Measurements from ENCODE around the gene MAEA. TPM values are rescaled to one million over a fixed set of nuclear protein-coding genes. Genes with fewer than 3 reads are reported as not detected.

MAEA gene
- total RNA-seq, 1 donor from 2014 or later: 38.2 TPM

- H3K9me3 Mint-ChIP-seq: peaks cover 2% of the 10 kb centered on the region
- TF ChIP-seq EZH2phosphoT487 (IDR thresholded peaks at IDR 0.05): no peak
- no peak for TF ChIP-seq EZH2 (IDR thresholded peaks at IDR 0.05)
- TF ChIP-seq CTCF (IDR thresholded peaks at IDR 0.05): no peak
These were observed 11.7 kb upstream of the MAEA start for GRCh38 chr4:1277667-1278665.

GRCh38 chr4:1279253-1279652 lies 10.4 kb upstream of the MAEA start:
- no peak for DNase-seq (ENCODE audit: low spot score)
- no peak for TF ChIP-seq CTCF (IDR thresholded peaks at IDR 0.05)
- no peak for TF ChIP-seq EZH2 (IDR thresholded peaks at IDR 0.05)
- no peak for TF ChIP-seq EZH2phosphoT487 (IDR thresholded peaks at IDR 0.05)
- Histone ChIP-seq H3K27ac (no peak overlapping the region), H3K4me3 (no peak overlapping the region), H3K79me2 (ENCODE audit: low read depth) (no peaks in the 10 kb centered on the region), H3K4me2 (no peak overlapping the region), H3K9me3 (ENCODE audit: low read depth) (no peaks in the 10 kb centered on the region), H3K9ac (no peak overlapping the region), H3K4me1 (no peaks in the 10 kb centered on the region), H2AFZ (replicated peaks) (no peak overlapping the region), H3F3A (ENCODE audit: low read depth) (no peaks in the 10 kb centered on the region), H4K20me1 (ENCODE audit: low read depth) (no peaks in the 10 kb centered on the region), H3K36me3 (no peaks in the 10 kb centered on the region), H3K27me3 (peaks cover 6% of the 10 kb centered on the region)
- H3K27me3 Mint-ChIP-seq (ENCODE audit: insufficient read depth, low read depth): peaks cover 9% of the 10 kb centered on the region
- no peak overlapping the region for H3K27ac Mint-ChIP-seq
- peaks cover 2% of the 10 kb centered on the region for H3K9me3 Mint-ChIP-seq
- no peak overlapping the region for H3K4me3 Mint-ChIP-seq
- H3K4me1 Mint-ChIP-seq: no peaks in the 10 kb centered on the region
- H3K36me3 Mint-ChIP-seq: peaks cover 2% of the 10 kb centered on the region

More at GRCh38 chr4:1277667-1278665, 11.7 kb upstream of the MAEA start:
- no peaks in the 10 kb centered on the region for H3K4me1 ChIP-seq
- no peaks in the 10 kb centered on the region for H4K20me1 ChIP-seq (ENCODE audit: low read depth)
- no peak overlapping the region for H2AFZ ChIP-seq (replicated peaks)
- peaks cover 6% of the 10 kb centered on the region for H3K27me3 ChIP-seq
- no peak overlapping the region for H3K4me2 ChIP-seq
- no peak overlapping the region for H3K9ac ChIP-seq
- H3K36me3 Mint-ChIP-seq: peaks cover 2% of the 10 kb centered on the region
- no peak overlapping the region for H3K4me3 ChIP-seq
- no peak overlapping the region for H3K27ac ChIP-seq
- no peak for DNase-seq (ENCODE audit: low spot score)
- H3K4me1 Mint-ChIP-seq: no peaks in the 10 kb centered on the region
- peaks cover 7% of the 10 kb centered on the region for H3K27me3 Mint-ChIP-seq (ENCODE audit: insufficient read depth, low read depth)
- H3F3A ChIP-seq (ENCODE audit: low read depth): no peaks in the 10 kb centered on the region
- H3K4me3 Mint-ChIP-seq: no peak overlapping the region
- H3K79me2 ChIP-seq (ENCODE audit: low read depth): no peaks in the 10 kb centered on the region
- H3K9me3 ChIP-seq (ENCODE audit: low read depth): no peaks in the 10 kb centered on the region
- H3K36me3 ChIP-seq: no peaks in the 10 kb centered on the region
- no peak overlapping the region for H3K27ac Mint-ChIP-seq

- no peak for DNase-seq (ENCODE audit: low spot score)
- Mint-ChIP-seq H3K4me1 (peaks cover 5% of the 10 kb centered on the region), H3K36me3 (no peaks in the 10 kb centered on the region), H3K27me3 (ENCODE audit: insufficient read depth, low read depth) (peaks cover 9% of the 10 kb centered on the region), H3K27ac (no peak overlapping the region), H3K4me3 (no peak overlapping the region), H3K9me3 (peaks cover 2% of the 10 kb centered on the region)
- Histone ChIP-seq H4K20me1 (ENCODE audit: low read depth) (no peaks in the 10 kb centered on the region), H3K4me2 (no peak overlapping the region), H3K36me3 (no peaks in the 10 kb centered on the region), H3K4me1 (peaks cover 2% of the 10 kb centered on the region), H3K27me3 (peaks cover 9% of the 10 kb centered on the region), H3K9ac (no peak overlapping the region), H3K27ac (no peak overlapping the region), H3K9me3 (ENCODE audit: low read depth) (no peaks in the 10 kb centered on the region), H2AFZ (replicated peaks) (no peak overlapping the region), H3K79me2 (ENCODE audit: low read depth) (no peaks in the 10 kb centered on the region), H3F3A (ENCODE audit: low read depth) (no peaks in the 10 kb centered on the region), H3K4me3 (no peak overlapping the region)
- TF ChIP-seq CTCF (IDR thresholded peaks at IDR 0.05) (no peak), EZH2phosphoT487 (IDR thresholded peaks at IDR 0.05) (no peak), EZH2 (IDR thresholded peaks at IDR 0.05) (no peak)
These were observed 6.0 kb upstream of the MAEA start for GRCh38 chr4:1283711-1284110.
